K562 (cell line): ENCODE data around the gene CD164.

Source experiments
- E2F3 ChIP-seq: fragments of 250-450 bp; sonication (Bioruptor Pico); IDR thresholded peaks from 2 replicates; pipeline ENCODE4 v1.4.0; 2020; ENCODE audit warnings: mild to moderate bottlenecking
- ELF1 ChIP-seq: fragments of 200-800 bp; sonication (Bioruptor generic); IDR thresholded peaks from 2 replicates; pipeline ENCODE4 v1.6.1; 2016; ENCODE audit warnings: missing genetic modification characterization, missing compliant biosample characterization
- MEF2D ChIP-seq: conservative IDR thresholded peaks from 2 replicates; pipeline ENCODE4 v1.6.1; 2016; ENCODE audit warnings: low read depth, missing genetic modification characterization, missing compliant biosample characterization
- MTA1 ChIP-seq: fragments of 450-650 bp; IDR thresholded peaks from 2 replicates; pipeline ENCODE4 v1.6.1; 2017; ENCODE audit warnings: borderline replicate concordance
- U2AF1 ChIP-seq: fragments of 200-400 bp; formaldehyde crosslinking; optimal IDR thresholded peaks from 2 replicates; pipeline ENCODE3; 2017; ENCODE audit warnings: mild to moderate bottlenecking, low read depth, low read length, moderate library complexity
- TF ChIP-seq, protein P1 (sequence below), 3 experiments: IDR thresholded peaks in 2 of 3; conservative IDR thresholded peaks in 1 of 3; 2 replicates each; pipeline ENCODE4 v1.5.1; 2011 to 2012; ENCODE audit warnings: low read length in 3 of 3, mild to moderate bottlenecking in 3 of 3, control low read depth in 2 of 3, improper control_type of control experiment in 1 of 3, inconsistent platforms in 1 of 3, low read depth in 1 of 3, mixed read lengths in 1 of 3, moderate library complexity in 1 of 3; ENCODE audit not compliant: insufficient read depth in 2 of 3
- TF ChIP-seq, protein P2 (sequence below): sonication (generic); formaldehyde crosslinking; IDR thresholded peaks from 2 replicates; pipeline ENCODE4 v1.8.0; 2022; ENCODE audit warnings: missing genetic modification reagents, mild to moderate bottlenecking, borderline replicate concordance

DNA sequence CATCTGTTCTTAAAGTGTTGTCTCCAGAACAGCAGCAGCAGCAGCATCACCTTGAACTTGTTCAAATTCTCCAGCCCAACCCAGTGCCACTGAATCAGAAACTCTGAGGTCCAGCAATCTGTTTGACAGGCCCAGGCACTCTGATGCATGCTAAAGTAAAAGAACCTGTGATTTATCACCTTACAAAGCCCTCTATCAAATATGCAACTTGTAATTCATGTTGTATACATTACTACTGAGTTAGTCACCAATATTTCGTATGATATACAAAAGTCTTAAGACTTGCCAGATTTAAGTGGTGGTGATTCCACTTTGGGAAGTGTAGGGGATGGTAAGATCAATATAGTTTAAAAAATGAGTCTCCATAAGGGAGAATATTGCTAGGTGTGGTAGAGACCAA, 6.0 kb upstream of the CD164 start:
- TF ChIP-seq ELF1 (tag) (no peak), MEF2D (tag) (no peak), E2F3 (CRISPR knock-in tag) (no peak), MTA1 (no peak), U2AF1 (no peak)
- TF ChIP-seq, protein P1, sequence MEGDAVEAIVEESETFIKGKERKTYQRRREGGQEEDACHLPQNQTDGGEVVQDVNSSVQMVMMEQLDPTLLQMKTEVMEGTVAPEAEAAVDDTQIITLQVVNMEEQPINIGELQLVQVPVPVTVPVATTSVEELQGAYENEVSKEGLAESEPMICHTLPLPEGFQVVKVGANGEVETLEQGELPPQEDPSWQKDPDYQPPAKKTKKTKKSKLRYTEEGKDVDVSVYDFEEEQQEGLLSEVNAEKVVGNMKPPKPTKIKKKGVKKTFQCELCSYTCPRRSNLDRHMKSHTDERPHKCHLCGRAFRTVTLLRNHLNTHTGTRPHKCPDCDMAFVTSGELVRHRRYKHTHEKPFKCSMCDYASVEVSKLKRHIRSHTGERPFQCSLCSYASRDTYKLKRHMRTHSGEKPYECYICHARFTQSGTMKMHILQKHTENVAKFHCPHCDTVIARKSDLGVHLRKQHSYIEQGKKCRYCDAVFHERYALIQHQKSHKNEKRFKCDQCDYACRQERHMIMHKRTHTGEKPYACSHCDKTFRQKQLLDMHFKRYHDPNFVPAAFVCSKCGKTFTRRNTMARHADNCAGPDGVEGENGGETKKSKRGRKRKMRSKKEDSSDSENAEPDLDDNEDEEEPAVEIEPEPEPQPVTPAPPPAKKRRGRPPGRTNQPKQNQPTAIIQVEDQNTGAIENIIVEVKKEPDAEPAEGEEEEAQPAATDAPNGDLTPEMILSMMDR (IDR thresholded peaks at IDR 0.05 in 2 of 3, conservative IDR thresholded peaks at IDR 0.05 in 1 of 3; ENCODE audit: insufficient read depth in 2 of 3, low read depth in 1 of 3, low read length in 3 of 3): no peak
- TF ChIP-seq, protein P2, sequence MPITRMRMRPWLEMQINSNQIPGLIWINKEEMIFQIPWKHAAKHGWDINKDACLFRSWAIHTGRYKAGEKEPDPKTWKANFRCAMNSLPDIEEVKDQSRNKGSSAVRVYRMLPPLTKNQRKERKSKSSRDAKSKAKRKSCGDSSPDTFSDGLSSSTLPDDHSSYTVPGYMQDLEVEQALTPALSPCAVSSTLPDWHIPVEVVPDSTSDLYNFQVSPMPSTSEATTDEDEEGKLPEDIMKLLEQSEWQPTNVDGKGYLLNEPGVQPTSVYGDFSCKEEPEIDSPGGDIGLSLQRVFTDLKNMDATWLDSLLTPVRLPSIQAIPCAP: no peak
